H1 (cell line): ENCODE results near the gene C12orf76. TPM values are rescaled to one million over a fixed set of nuclear protein-coding genes. Genes with fewer than 3 reads are reported as not detected.

Experiments
- CTCF ChIA-PET: fragments of 300-600 bp; sonication (Branson Sonifier 250); formaldehyde crosslinking; loops from one replicate; lab custom pipeline; 2021; ENCODE audit not compliant: partially characterized antibody; lab: Charles Lee
- POLR2A ChIA-PET: fragments of 300-600 bp; sonication (Branson Sonifier 250); formaldehyde crosslinking; loops from one replicate; lab custom pipeline; 2021; ENCODE audit warnings: inconsistent platforms; ENCODE audit not compliant: partially characterized antibody; lab: Charles Lee
- DNase-seq, 2 experiments: peaks; one replicate each; pipeline versions ENCODE4 v3.0.0 to v3.0.0-alpha.2; 2010 to 2022; ENCODE audit warnings: low spot score in 2 of 2, low read depth in 1 of 2, mixed read lengths in 1 of 2
- FAIRE-seq: peaks from 2 replicates; lab custom pipeline; 2011; peaks lifted over from hg19 to GRCh38; lab: Jason Lieb, UNC
- H2AFZ ChIP-seq: 2 replicates; pipeline ENCODE4 v1.8.1; 2012; ENCODE audit warnings: low read length, inconsistent platforms
- H2AK5ac ChIP-seq: 2 replicates; pipeline ENCODE4 v1.6.1; 2013; ENCODE audit warnings: low read depth, low read length
- H2BK120ac ChIP-seq: replicated peaks from 2 replicates; pipeline ENCODE3; 2013; ENCODE audit warnings: low read depth, low read length, inconsistent platforms
- H2BK12ac ChIP-seq: 2 replicates; pipeline ENCODE4 v1.6.1; 2013; ENCODE audit warnings: low read depth, low read length
- H2BK15ac ChIP-seq: 2 replicates; pipeline ENCODE4 v1.6.1; 2013; ENCODE audit warnings: low read length
- H2BK20ac ChIP-seq: 2 replicates; pipeline ENCODE4 v1.6.1; 2013; ENCODE audit warnings: low read length
- H2BK5ac ChIP-seq: 2 replicates; pipeline ENCODE4 v1.6.1; 2013; ENCODE audit warnings: low read depth, low read length
- H3K14ac ChIP-seq: 2 replicates; pipeline ENCODE4 v1.6.1; 2013; ENCODE audit warnings: inconsistent platforms; ENCODE audit not compliant: insufficient read length
- H3K18ac ChIP-seq: 2 replicates; pipeline ENCODE4 v1.6.1; 2013; ENCODE audit warnings: low read length; ENCODE audit errors: extremely low read depth
- H3K23ac ChIP-seq: 2 replicates; pipeline ENCODE4 v1.6.1; 2013; ENCODE audit warnings: inconsistent platforms; ENCODE audit not compliant: insufficient read length
- H3K23me2 ChIP-seq: 2 replicates; pipeline ENCODE4 v1.6.1; 2013; ENCODE audit warnings: low read depth, low read length
- H3K27ac ChIP-seq: 2 replicates; pipeline ENCODE4 v1.6.1; 2011; ENCODE audit warnings: low read depth, low read length, inconsistent platforms
- H3K27me3 ChIP-seq, 4 experiments: replicated peaks in 1 of 4; 1 replicate in 1 of 4; 2 replicates in 3 of 4; pipeline versions ENCODE4 v1.6.1 to v1.8.1; 2011 to 2013; ENCODE audit warnings: low read length in 3 of 4, mild to moderate bottlenecking in 3 of 4, inconsistent platforms in 2 of 4, mixed read lengths in 2 of 4, moderate library complexity in 1 of 4; ENCODE audit not compliant: control insufficient read depth in 3 of 4, insufficient read depth in 3 of 4; ENCODE audit errors: extremely low read depth in 1 of 4
- H3K36me3 ChIP-seq, 4 experiments: 2 replicates each; pipeline versions ENCODE4 v1.6.1 to v1.8.1; 2011 to 2013; ENCODE audit warnings: mild to moderate bottlenecking in 4 of 4, low read length in 3 of 4, moderate library complexity in 2 of 4, control low read depth in 1 of 4, inconsistent platforms in 1 of 4; ENCODE audit not compliant: insufficient read depth in 4 of 4, control insufficient read depth in 2 of 4
- H3K4ac ChIP-seq: replicated peaks from 2 replicates; pipeline ENCODE3; 2013; ENCODE audit warnings: low read length, low read depth, mixed read lengths, inconsistent platforms; ENCODE audit not compliant: insufficient read length
- H3K4me1 ChIP-seq, 4 experiments: replicated peaks in 1 of 4; 1 replicate in 1 of 4; 2 replicates in 3 of 4; pipeline versions ENCODE4 v1.6.1 to v1.8.1; 2011 to 2013; ENCODE audit warnings: low read length in 3 of 4, inconsistent platforms in 2 of 4, mixed read lengths in 1 of 4; ENCODE audit not compliant: insufficient read depth in 4 of 4, control insufficient read depth in 3 of 4
- H3K4me2 ChIP-seq, 2 experiments: 2 replicates each; pipeline versions ENCODE4 v1.6.1 to v1.8.1; 2011 to 2013; ENCODE audit warnings: low read depth in 2 of 2, low read length in 2 of 2, control low read depth in 1 of 2, inconsistent platforms in 1 of 2, mild to moderate bottlenecking in 1 of 2; ENCODE audit not compliant: insufficient read depth in 1 of 2
- H3K4me3 ChIP-seq, 4 experiments: fragments of 200-600, 300-600 bp in 1 of 4; sonication (generic), shearing (Covaris generic), sonication (Bioruptor Twin) in 1 of 4; 2 replicates each; pipeline versions ENCODE4 v1.5.1 to v1.8.1; 2011 to 2016; ENCODE audit warnings: low read length in 4 of 4, low read depth in 3 of 4, control low read depth in 2 of 4, inconsistent platforms in 2 of 4, mild to moderate bottlenecking in 2 of 4, mixed read lengths in 1 of 4, moderate library complexity in 1 of 4; ENCODE audit not compliant: insufficient read depth in 2 of 4; ENCODE audit errors: extremely low read depth in 1 of 4
- H3K56ac ChIP-seq: replicated peaks from 2 replicates; pipeline ENCODE3; 2013; ENCODE audit warnings: low read depth, mild to moderate bottlenecking, mixed read lengths, low read length, inconsistent platforms; ENCODE audit not compliant: insufficient read length
- H3K79me1 ChIP-seq: 2 replicates; pipeline ENCODE4 v1.6.1; 2013; ENCODE audit warnings: low read depth, low read length, control low read depth
- H3K79me2 ChIP-seq, 2 experiments: 2 replicates each; pipeline versions ENCODE4 v1.6.1 to v1.8.1; 2012 to 2013; ENCODE audit warnings: low read length in 2 of 2, mild to moderate bottlenecking in 2 of 2, inconsistent platforms in 1 of 2; ENCODE audit not compliant: insufficient read depth in 2 of 2, control insufficient read depth in 1 of 2
- H3K9ac ChIP-seq, 4 experiments: replicated peaks in 1 of 4; 1 replicate in 1 of 4; 2 replicates in 3 of 4; pipeline versions ENCODE4 v1.6.1 to v1.8.1; 2011 to 2013; ENCODE audit warnings: low read depth in 3 of 4, low read length in 3 of 4, control low read depth in 2 of 4, mild to moderate bottlenecking in 2 of 4, moderate library complexity in 2 of 4, inconsistent platforms in 1 of 4; ENCODE audit errors: extremely low read depth in 1 of 4
- H3K9me3 ChIP-seq, 2 experiments: 2 replicates each; pipeline versions ENCODE4 v1.6.1 to v1.8.1; 2012 to 2013; ENCODE audit warnings: mild to moderate bottlenecking in 2 of 2, moderate library complexity in 2 of 2, control low read depth in 1 of 2, inconsistent platforms in 1 of 2, low read depth in 1 of 2, low read length in 1 of 2, mixed read lengths in 1 of 2; ENCODE audit not compliant: insufficient read depth in 2 of 2
- H4K20me1 ChIP-seq, 2 experiments: replicated peaks in 1 of 2; 2 replicates each; pipeline versions ENCODE3 to v1.8.1; 2011 to 2013; ENCODE audit warnings: inconsistent platforms in 2 of 2, low read length in 2 of 2, mild to moderate bottlenecking in 1 of 2; ENCODE audit not compliant: insufficient read depth in 2 of 2, control insufficient read depth in 1 of 2
- H4K5ac ChIP-seq: 2 replicates; pipeline ENCODE4 v1.6.1; 2013; ENCODE audit warnings: low read length, low read depth, mixed read lengths, inconsistent platforms; ENCODE audit not compliant: insufficient read length
- H4K8ac ChIP-seq: 2 replicates; pipeline ENCODE4 v1.8.0; 2013; ENCODE audit warnings: mild to moderate bottlenecking, moderate library complexity, low read length, inconsistent platforms; ENCODE audit not compliant: insufficient read depth; ENCODE audit errors: extremely low read depth
- H4K91ac ChIP-seq: replicated peaks from 2 replicates; pipeline ENCODE3; 2013; ENCODE audit warnings: low read length, mixed read lengths, inconsistent platforms; ENCODE audit not compliant: insufficient read length
- ATF2 ChIP-seq: IDR thresholded peaks from 2 replicates; pipeline ENCODE4 v1.6.1; 2012; ENCODE audit warnings: low read length, inconsistent platforms
- PHF8 ChIP-seq: fragments of 200-600 bp; sonication (generic); conservative IDR thresholded peaks from 2 replicates; pipeline ENCODE4 v1.7.1; 2012; ENCODE audit warnings: low read depth, mild to moderate bottlenecking, inconsistent platforms, low read length, moderate library complexity
- RXRA ChIP-seq: IDR thresholded peaks from 2 replicates; pipeline ENCODE4 v1.6.1; 2011; ENCODE audit warnings: low read depth, mild to moderate bottlenecking, low read length, moderate library complexity; ENCODE audit not compliant: insufficient read depth
- SIN3A ChIP-seq, 2 experiments: IDR thresholded peaks in 1 of 2; conservative IDR thresholded peaks in 1 of 2; 2 replicates each; pipeline ENCODE4 v1.6.1; 2011 to 2012; ENCODE audit warnings: low read length in 2 of 2, improper control_type of control experiment in 1 of 2, low read depth in 1 of 2, mild to moderate bottlenecking in 1 of 2
- WGBS, 2 experiments: shearing (Covaris generic) in 1 of 2; methylation state at CpG; one replicate each; pipeline versions ENCODE4 v1.1.6 to v1.1.7; 2013 to 2015; ENCODE audit warnings: low lambda C conversion rate in 2 of 2, mixed read lengths in 2 of 2, inconsistent platforms in 1 of 2, low coverage in 1 of 2, missing lambda C conversion rate in 1 of 2; ENCODE audit not compliant: insufficient replicate concordance in 2 of 2, insufficient coverage in 1 of 2, insufficient read length in 1 of 2; ENCODE audit errors: extremely low coverage in 1 of 2, missing lambda C conversion rate in 1 of 2; 5-methylcytosine and 5-hydroxymethylcytosine counted together
- polyA plus RNA-seq, 7 experiments: library from polyadenylated mRNA; depleted of rRNA in 3 of 7; stranded (reverse) in 5 of 7; unstranded in 2 of 7; fragments of >200 nt in 5 of 7; fragments of 200-250 nt in 2 of 7; gene quantifications; 1 replicate in 5 of 7; 2 replicates in 1 of 7; 4 replicates in 1 of 7; pipeline versions ENCODE4 v1.2.1 to v1.2.3, GENCODE V29; 2011 to 2013; ENCODE audit warnings: missing spikeins in 2 of 7, mixed read lengths in 2 of 7
- total RNA-seq: library from RNA; stranded (reverse); fragmentation: NEBNext Ultra II Directional; extraction: Animal tissue kit (Norgen Biotek cat#: 25700); gene quantifications from 2 replicates; pipeline ENCODE4 v1.2.1, GENCODE V29; 2021

Gene C12orf76
- total and polyA plus RNA-seq, 2 of the 8 experiments (the other 6 are each of a cell fraction or from before 2014, with no cell fraction given), result 14.4 to 18.6 TPM

GRCh38 chr12:109996483-109996853, 51.9 kb downstream of the C12orf76 start:
- H3K4me3 ChIP-seq, result peak overlapping the region; percentile 81 to 84 (median 82)
- CTCF ChIA-PET, result no interaction called here
- no peak for FAIRE-seq
- TF ChIP-seq RXRA (no peak), ATF2 (no peak), PHF8 (no peak), SIN3A (conservative IDR thresholded peaks at IDR 0.05 in 1 of 2, IDR thresholded peaks at IDR 0.05 in 1 of 2; ENCODE audit: low read depth in 1 of 2, low read length in 2 of 2) (0 out of 4 replicates have a peak, but pooled peaks of 1 of the 2 experiments have one; percentile 6)

More at GRCh38 chr12:109996483-109996853, 51.9 kb downstream of the C12orf76 start:
- H2BK12ac ChIP-seq, result no peak overlapping the region
- H4K91ac ChIP-seq, result no peak overlapping the region
- H3K27ac ChIP-seq, result peak overlapping the region; percentile 53; the same call in 1 of the 2 replicates
- peak overlapping the region; percentile 18 for H2BK120ac ChIP-seq
- peak overlapping the region; percentile 77 to 79 for H3K4me2 ChIP-seq
- no peaks in the 10 kb centered on the region; the same call in 1 of the 2 replicates for H3K79me1 ChIP-seq
- no peak for DNase-seq
- no peak overlapping the region for H4K8ac ChIP-seq
- 52% methylated on average over 2 of the region's 2 CpGs; no CpG with 5 or more reads in 1 of the 2 experiments for WGBS, 2 experiments
- peaks cover 0 to 16% of the 10 kb centered on the region in 2 experiments; a peak in 2 of 4 replicates for H3K79me2 ChIP-seq
- H2AFZ ChIP-seq, result peak overlapping the region; percentile 97
- no peak overlapping the region for H3K23ac ChIP-seq
- peak overlapping the region; percentile 36 for H3K4ac ChIP-seq
- no peak overlapping the region for H3K9ac ChIP-seq
- H3K4me1 ChIP-seq, result peaks cover 2 to 8% (median 4%) of the 10 kb centered on the region in 4 experiments; a peak in 5 of 7 replicates
- no peaks in the 10 kb centered on the region for H3K9me3 ChIP-seq
- no peak overlapping the region for H2BK20ac ChIP-seq
- no peak overlapping the region for H3K14ac ChIP-seq
- H4K5ac ChIP-seq, result peak overlapping the region; percentile 75
- POLR2A ChIA-PET, result no interaction called here
- H3K23me2 ChIP-seq, result peaks cover 17% of the 10 kb centered on the region
- H2AK5ac ChIP-seq, result no peak overlapping the region
- no peak overlapping the region for H2BK5ac ChIP-seq
- 0 out of 8 replicates have a peak, but pooled peaks cover 0 to 2% (median 0%) of the 10 kb centered on the region in 4 experiments for H3K36me3 ChIP-seq
- no peak overlapping the region for H3K56ac ChIP-seq
- H2BK15ac ChIP-seq, result 0 out of 2 replicates have a peak overlapping the region, but pooled peaks have one; percentile 83
- H4K20me1 ChIP-seq, result peaks cover 0 to 3% of the 10 kb centered on the region in 2 experiments
- H3K18ac ChIP-seq, result no peak overlapping the region
- H3K27me3 ChIP-seq, result peaks cover 0 to 9% (median 7%) of the 10 kb centered on the region in 4 experiments; a peak in 5 of 7 replicates
